Uterus (tissue), 4 donors: ENCODE data around the gene PGLYRP3. TPM values are rescaled to one million over a fixed set of nuclear protein-coding genes. Genes with fewer than 3 reads are reported as not detected.

Experiments
- DNase-seq, 2 donors: peaks; one replicate each; pipeline ENCODE4 v3.0.0-alpha.2; 2019 to 2020
- H3K27ac ChIP-seq, 2 donors: fragments of 200-600 bp; sonication (generic); 1 replicate in 1 of 2; 2 replicates in 1 of 2; pipeline ENCODE4 v1.5.1; 2016 to 2018
- H3K27me3 ChIP-seq, 2 donors: fragments of 200-600 bp; sonication (generic); one replicate each; pipeline ENCODE4 v1.5.1; 2018 to 2019; ENCODE audit warnings: control low read depth in 1 of 2
- H3K36me3 ChIP-seq, 2 donors: fragments of 200-600 bp; sonication (generic); one replicate each; pipeline ENCODE4 v1.5.1; 2019; ENCODE audit warnings: control low read depth in 1 of 2
- H3K4me1 ChIP-seq, 2 donors: fragments of 200-600 bp; sonication (generic); one replicate each; pipeline ENCODE4 v1.5.1; 2018 to 2019; ENCODE audit warnings: control low read depth in 1 of 2
- H3K4me3 ChIP-seq, 2 donors: fragments of 200-600 bp; sonication (generic); 1 replicate in 1 of 2; 2 replicates in 1 of 2; pipeline ENCODE4 v1.5.1; 2018 to 2019; ENCODE audit warnings: mild to moderate bottlenecking in 1 of 2
- H3K9me3 ChIP-seq, 2 donors: fragments of 200-600 bp; sonication (generic); one replicate each; pipeline ENCODE4 v1.5.1; 2019; ENCODE audit warnings: control low read depth in 1 of 2
- CTCF ChIP-seq, 4 experiments: fragments of 200-600 bp in 2 of 4; fragments of 450-650 bp in 2 of 4; sonication (generic) in 2 of 4; IDR thresholded peaks; one replicate each; pipeline ENCODE4 v1.5.1; 2016 to 2019; ENCODE audit warnings: antibody characterized with exemption in 4 of 4, mild to moderate bottlenecking in 2 of 4, moderate library complexity in 1 of 4
- POLR2A ChIP-seq, 2 donors: fragments of 450-650 bp; IDR thresholded peaks; one replicate each; pipeline ENCODE4 v1.6.1; 2016; ENCODE audit warnings: antibody characterized with exemption in 2 of 2, mild to moderate bottlenecking in 1 of 2, moderate library complexity in 1 of 2
- intact Hi-C: fragments of 100-400 bp; cut with DNase I; formaldehyde crosslinking; loops from one replicate; pipeline ENCODE4 v1.15.1; 2023; ENCODE audit warnings: low total_unique reads
- total RNA-seq, 4 donors: library from RNA; depleted of rRNA in 3 of 4; stranded (reverse); fragments of >200 nt in 3 of 4; gene quantifications; one replicate each; pipeline versions ENCODE4 v1.1.0 to v1.2.4, GENCODE V29; 2014 to 2023
- donor health status: DM: yes; HTN: yes; CAD: no.

Gene PGLYRP3
- total RNA-seq, 4 donors from 2014 or later = not detected

- Histone ChIP-seq H3K27me3 (peaks cover 0 to 5% of the 10 kb centered on the region in 2 donors), H3K4me3 (no peak within 1 kb of the TSS), H3K27ac (no peak within 1 kb of the TSS), H3K9me3 (no peaks in the 10 kb centered on the region), H3K36me3 (no peaks in the 10 kb centered on the region), H3K4me1 (peaks cover 0 to 7% of the 10 kb centered on the region in 2 donors)
- intact Hi-C loops = no loop called here
- TF ChIP-seq POLR2A (IDR thresholded peaks at IDR 0.05) (no peak), CTCF (IDR thresholded peaks at IDR 0.05) (no peak)
- no peak for DNase-seq
Observed at GRCh38 chr1:153259387-153259786, 53.4 kb downstream of the PGLYRP3 start, which contains the start of gene LORICRIN. TSS of gene LORICRIN (plus strand) at chr1:153259687. CDS start at chr1:153260950, 1,263 bp downstream.

GRCh38 chr1:153253693-153254092, 59.1 kb downstream of the PGLYRP3 start:
- H3K36me3 ChIP-seq = no peaks in the 10 kb centered on the region

GRCh38 chr1:153253076-153253475, 59.7 kb downstream of the PGLYRP3 start:
- Histone ChIP-seq H3K4me3 (no peak overlapping the region), H3K4me1 (no peaks in the 10 kb centered on the region), H3K9me3 (no peaks in the 10 kb centered on the region), H3K36me3 (no peaks in the 10 kb centered on the region), H3K27me3 (no peaks in the 10 kb centered on the region), H3K27ac (no peak overlapping the region)
- DNase-seq = no peak
- intact Hi-C loops = no loop called here
- TF ChIP-seq POLR2A (IDR thresholded peaks at IDR 0.05) = no peak
- TF ChIP-seq CTCF (IDR thresholded peaks at IDR 0.05) = no peak

More at GRCh38 chr1:153253693-153254092, 59.1 kb downstream of the PGLYRP3 start:
- intact Hi-C loops = no loop called here
- DNase-seq = no peak
- Histone ChIP-seq H3K27ac (no peak overlapping the region), H3K9me3 (no peaks in the 10 kb centered on the region), H3K4me3 (no peak overlapping the region), H3K27me3 (no peaks in the 10 kb centered on the region), H3K4me1 (no peaks in the 10 kb centered on the region)
- TF ChIP-seq CTCF (IDR thresholded peaks at IDR 0.05) (no peak), POLR2A (IDR thresholded peaks at IDR 0.05) (no peak)

GRCh38 chr1:153251988-153252387, 60.8 kb downstream of the PGLYRP3 start:
- DNase-seq = no peak
- no peaks in the 10 kb centered on the region for H3K36me3 ChIP-seq
- intact Hi-C loops = no loop called here
- no peak overlapping the region for H3K27ac ChIP-seq
- H3K27me3 ChIP-seq = no peaks in the 10 kb centered on the region
- no peaks in the 10 kb centered on the region for H3K9me3 ChIP-seq
- no peak overlapping the region for H3K4me3 ChIP-seq
- TF ChIP-seq POLR2A (IDR thresholded peaks at IDR 0.05) = no peak
- TF ChIP-seq CTCF (IDR thresholded peaks at IDR 0.05) = no peak
- no peaks in the 10 kb centered on the region for H3K4me1 ChIP-seq

GRCh38 chr1:153251562-153251961, 61.2 kb downstream of the PGLYRP3 start:
- no peaks in the 10 kb centered on the region for H3K27me3 ChIP-seq
- no peak for DNase-seq
- H3K4me3 ChIP-seq = no peak overlapping the region
- no peak for TF ChIP-seq CTCF (IDR thresholded peaks at IDR 0.05)
- no peak for TF ChIP-seq POLR2A (IDR thresholded peaks at IDR 0.05)
- no peaks in the 10 kb centered on the region for H3K4me1 ChIP-seq
- no peaks in the 10 kb centered on the region for H3K9me3 ChIP-seq
- intact Hi-C loops = no loop called here
- H3K36me3 ChIP-seq = no peaks in the 10 kb centered on the region
- no peak overlapping the region for H3K27ac ChIP-seq
